ENCODE data around the gene PFKFB4. TPM values are rescaled to one million over a fixed set of nuclear protein-coding genes. Genes with fewer than 3 reads are reported as not detected.

Gene PFKFB4
- total RNA-seq, 1 donor from 2014 or later = 39.7 TPM

DNA sequence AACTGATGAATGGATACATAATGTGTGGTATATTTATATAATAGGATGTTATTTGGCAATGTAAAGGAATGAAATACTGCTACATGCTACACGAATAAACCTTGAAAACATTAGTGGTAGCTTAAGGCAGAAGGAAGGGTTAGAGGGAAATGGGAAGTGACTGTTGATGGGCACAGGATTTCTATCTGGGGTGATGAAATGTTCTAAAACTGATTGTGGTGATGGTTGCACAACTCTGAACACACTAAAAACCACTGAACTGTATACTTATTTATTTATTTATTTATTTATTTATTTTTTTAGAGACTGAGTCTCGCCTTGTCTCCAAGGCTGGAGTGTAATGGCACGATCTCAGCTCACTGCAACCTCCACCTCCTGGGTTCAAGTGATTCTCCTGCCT lies 27.8 kb downstream of the PFKFB4 start:
- TF ChIP-seq CTCF (IDR thresholded peaks at IDR 0.05; ENCODE audit: unreplicated experiment) = no peak
- no peak overlapping the region for H3K27ac Mint-ChIP-seq
- no peak overlapping the region for H3K4me3 Mint-ChIP-seq (ENCODE audit: low read depth)
- no peaks in the 10 kb centered on the region for H3K4me1 Mint-ChIP-seq (ENCODE audit: low read depth)
- H3K27me3 Mint-ChIP-seq = no peaks in the 10 kb centered on the region
- H3K36me3 Mint-ChIP-seq (ENCODE audit: insufficient read depth) = peaks cover 17% of the 10 kb centered on the region
- no peaks in the 10 kb centered on the region for H3K9me3 Mint-ChIP-seq (ENCODE audit: low read depth)
- DNase-seq (ENCODE audit: low spot score, unreplicated experiment) = no peak

DNA sequence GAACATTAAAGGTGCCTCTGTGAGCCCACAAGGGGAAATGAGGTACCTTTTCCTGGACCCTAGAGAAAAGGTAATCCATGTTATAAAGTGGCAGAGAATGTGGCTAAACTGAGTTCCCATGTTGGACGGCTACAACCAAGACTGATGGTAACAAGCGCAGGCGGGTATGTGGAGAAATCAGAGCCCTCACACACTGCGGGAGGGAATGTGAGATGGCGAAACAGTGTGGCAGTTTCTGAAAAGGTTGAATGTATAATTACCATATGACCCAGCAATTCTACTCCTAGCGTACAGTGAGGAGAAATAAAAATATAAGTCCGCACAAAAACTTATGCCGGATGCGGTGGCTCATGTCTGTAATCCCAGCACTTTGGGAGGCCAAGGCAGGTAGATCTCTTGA lies 28.6 kb downstream of the PFKFB4 start:
- Mint-ChIP-seq H3K9me3 (ENCODE audit: low read depth) (no peaks in the 10 kb centered on the region), H3K4me1 (ENCODE audit: low read depth) (no peaks in the 10 kb centered on the region), H3K4me3 (ENCODE audit: low read depth) (no peak overlapping the region), H3K27ac (no peak overlapping the region), H3K36me3 (ENCODE audit: insufficient read depth) (peaks cover 17% of the 10 kb centered on the region), H3K27me3 (no peaks in the 10 kb centered on the region)
- no peak for TF ChIP-seq CTCF (IDR thresholded peaks at IDR 0.05; ENCODE audit: unreplicated experiment)
- DNase-seq (ENCODE audit: low spot score, unreplicated experiment) = no peak

- H3K36me3 Mint-ChIP-seq (ENCODE audit: insufficient read depth) = peaks cover 16% of the 10 kb centered on the region
- no peak for TF ChIP-seq CTCF (IDR thresholded peaks at IDR 0.05; ENCODE audit: unreplicated experiment)
- no peaks in the 10 kb centered on the region for H3K9me3 Mint-ChIP-seq (ENCODE audit: low read depth)
- no peak overlapping the region for H3K4me3 Mint-ChIP-seq (ENCODE audit: low read depth)
- H3K27me3 Mint-ChIP-seq = no peaks in the 10 kb centered on the region
- H3K4me1 Mint-ChIP-seq (ENCODE audit: low read depth) = no peaks in the 10 kb centered on the region
- H3K27ac Mint-ChIP-seq = no peak overlapping the region
- no peak for DNase-seq (ENCODE audit: low spot score, unreplicated experiment)
These were observed 31.6 kb downstream of the PFKFB4 start for GRCh38 chr3:48524970-48525369.

DNA sequence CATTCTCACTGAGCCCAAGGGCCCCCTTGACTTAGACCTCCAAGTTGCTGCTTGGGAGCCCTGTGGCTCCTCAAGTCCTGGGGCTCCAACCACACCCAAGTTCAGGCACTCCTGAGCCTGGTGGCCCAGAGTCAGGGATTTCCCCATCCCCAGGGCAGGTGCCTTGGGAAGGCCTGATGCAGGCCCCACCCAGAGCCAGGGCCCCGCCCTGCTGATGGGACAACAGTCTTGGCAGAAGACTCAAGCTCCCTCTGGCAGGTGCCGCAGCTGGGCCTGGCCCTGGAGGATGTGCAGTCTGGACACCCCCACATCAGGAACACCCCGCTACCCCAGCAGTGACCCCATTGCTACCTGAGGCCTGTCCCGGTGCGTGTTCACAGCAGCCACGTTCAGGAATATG lies 35.0 kb downstream of the PFKFB4 start:
- no peak for DNase-seq (ENCODE audit: low spot score, unreplicated experiment)
- TF ChIP-seq CTCF (IDR thresholded peaks at IDR 0.05; ENCODE audit: unreplicated experiment) = no peak
- Mint-ChIP-seq H3K36me3 (ENCODE audit: insufficient read depth) (peaks cover 7% of the 10 kb centered on the region), H3K9me3 (ENCODE audit: low read depth) (no peaks in the 10 kb centered on the region), H3K4me3 (ENCODE audit: low read depth) (no peak overlapping the region), H3K27me3 (no peaks in the 10 kb centered on the region), H3K27ac (no peak overlapping the region), H3K4me1 (ENCODE audit: low read depth) (no peaks in the 10 kb centered on the region)

GRCh38 chr3:48519277-48519643 lies 37.3 kb downstream of the PFKFB4 start:
- no peak for TF ChIP-seq CTCF (IDR thresholded peaks at IDR 0.05; ENCODE audit: unreplicated experiment)
- no peak overlapping the region for H3K4me3 Mint-ChIP-seq (ENCODE audit: low read depth)
- no peak overlapping the region for H3K27ac Mint-ChIP-seq
- H3K4me1 Mint-ChIP-seq (ENCODE audit: low read depth) = no peaks in the 10 kb centered on the region
- peaks cover 4% of the 10 kb centered on the region for H3K36me3 Mint-ChIP-seq (ENCODE audit: insufficient read depth)
- H3K27me3 Mint-ChIP-seq = no peaks in the 10 kb centered on the region
- DNase-seq (ENCODE audit: low spot score, unreplicated experiment) = no peak
- no peaks in the 10 kb centered on the region for H3K9me3 Mint-ChIP-seq (ENCODE audit: low read depth)

All from progenitor cell of endocrine pancreas (in vitro differentiated cells).